Liver (tissue), 3 donors: ENCODE results near the gene CHD9NB.

Experiments used
- CTCF ChIP-seq: fragments of 150-350 bp; IDR thresholded peaks from 2 replicates; pipeline ENCODE4 v1.5.1; 2017; ENCODE audit warnings: improper control_type of control experiment, low read depth, low read length; ENCODE audit not compliant: missing input control
- HNF4A ChIP-seq, 2 donors: conservative IDR thresholded peaks; 2 replicates each; pipeline ENCODE4 v1.6.1; 2016; ENCODE audit warnings: antibody characterized with exemption in 2 of 2, mild to moderate bottlenecking in 2 of 2
- JUND ChIP-seq, 2 donors: IDR thresholded peaks; 2 replicates each; pipeline ENCODE4 v1.6.1; 2016; ENCODE audit warnings: antibody characterized with exemption in 2 of 2
- REST ChIP-seq: IDR thresholded peaks from 2 replicates; pipeline ENCODE4 v1.6.1; 2016; ENCODE audit warnings: antibody characterized with exemption, mild to moderate bottlenecking
- SP1 ChIP-seq: IDR thresholded peaks from 2 replicates; pipeline ENCODE4 v1.6.1; 2018; ENCODE audit warnings: antibody characterized with exemption, mild to moderate bottlenecking
- TAF1 ChIP-seq: conservative IDR thresholded peaks from 2 replicates; pipeline ENCODE4 v1.6.1; 2016; ENCODE audit warnings: antibody characterized with exemption, mild to moderate bottlenecking
- donor health status: healthy.
- donor health status: healthy.

GRCh38 chr16:53084746-53085334 lies 32.1 kb upstream of the CHD9NB start:
- TF ChIP-seq CTCF (no peak), TAF1 (no peak), REST (no peak), SP1 (no peak), JUND (IDR thresholded peaks at IDR 0.05) (no peak), HNF4A (conservative IDR thresholded peaks at IDR 0.05) (no peak)
